ENCODE measurements around the gene LGALSL. TPM values are rescaled to one million over a fixed set of nuclear protein-coding genes. Genes with fewer than 3 reads are reported as not detected.

LGALSL gene
- total and polyA plus RNA-seq, 8 donors, result 33.5 to 116 (median 90.9) TPM

- TF ChIP-seq, protein P1, sequence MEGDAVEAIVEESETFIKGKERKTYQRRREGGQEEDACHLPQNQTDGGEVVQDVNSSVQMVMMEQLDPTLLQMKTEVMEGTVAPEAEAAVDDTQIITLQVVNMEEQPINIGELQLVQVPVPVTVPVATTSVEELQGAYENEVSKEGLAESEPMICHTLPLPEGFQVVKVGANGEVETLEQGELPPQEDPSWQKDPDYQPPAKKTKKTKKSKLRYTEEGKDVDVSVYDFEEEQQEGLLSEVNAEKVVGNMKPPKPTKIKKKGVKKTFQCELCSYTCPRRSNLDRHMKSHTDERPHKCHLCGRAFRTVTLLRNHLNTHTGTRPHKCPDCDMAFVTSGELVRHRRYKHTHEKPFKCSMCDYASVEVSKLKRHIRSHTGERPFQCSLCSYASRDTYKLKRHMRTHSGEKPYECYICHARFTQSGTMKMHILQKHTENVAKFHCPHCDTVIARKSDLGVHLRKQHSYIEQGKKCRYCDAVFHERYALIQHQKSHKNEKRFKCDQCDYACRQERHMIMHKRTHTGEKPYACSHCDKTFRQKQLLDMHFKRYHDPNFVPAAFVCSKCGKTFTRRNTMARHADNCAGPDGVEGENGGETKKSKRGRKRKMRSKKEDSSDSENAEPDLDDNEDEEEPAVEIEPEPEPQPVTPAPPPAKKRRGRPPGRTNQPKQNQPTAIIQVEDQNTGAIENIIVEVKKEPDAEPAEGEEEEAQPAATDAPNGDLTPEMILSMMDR (IDR thresholded peaks at IDR 0.05), result no peak
- no peak overlapping the region for H3K27ac ChIP-seq
- H3K9me3 ChIP-seq, result no peaks in the 10 kb centered on the region
- intact Hi-C loops (cut with DNase I), result no loop called here
- H3K4me1 ChIP-seq, result no peaks in the 10 kb centered on the region
- no peaks in the 10 kb centered on the region for H3K36me3 ChIP-seq
- H3K27me3 ChIP-seq, result no peaks in the 10 kb centered on the region
- ATAC-seq (no peak), DNase-seq (no peak)
- H3K4me3 ChIP-seq, result no peak overlapping the region
Observed at GRCh38 chr2:64501946-64502345, 48.0 kb downstream of the LGALSL start.

GRCh38 chr2:64502860-64503259 lies 48.9 kb downstream of the LGALSL start:
- Histone ChIP-seq H3K27me3 (no peaks in the 10 kb centered on the region), H3K4me3 (no peak overlapping the region), H3K36me3 (no peaks in the 10 kb centered on the region), H3K4me1 (no peaks in the 10 kb centered on the region), H3K27ac (no peak overlapping the region), H3K9me3 (no peaks in the 10 kb centered on the region)
- intact Hi-C loops (cut with DNase I), result no loop called here
- DNase-seq (no peak), ATAC-seq (no peak)
- TF ChIP-seq, protein P1 (IDR thresholded peaks at IDR 0.05), result no peak

GRCh38 chr2:64504774-64505720 lies 51.1 kb downstream of the LGALSL start:
- Histone ChIP-seq H3K27ac (no peak overlapping the region), H3K4me3 (no peak overlapping the region), H3K27me3 (no peaks in the 10 kb centered on the region), H3K36me3 (no peaks in the 10 kb centered on the region), H3K4me1 (no peaks in the 10 kb centered on the region), H3K9me3 (no peaks in the 10 kb centered on the region)
- TF ChIP-seq, protein P1 (IDR thresholded peaks at IDR 0.05), result no peak
- ATAC-seq, result peak; percentile 21
- intact Hi-C loops (cut with DNase I), result no loop called here
- DNase-seq, result no peak

- Histone ChIP-seq H3K4me1 (no peaks in the 10 kb centered on the region), H3K9me3 (no peaks in the 10 kb centered on the region), H3K4me3 (no peak overlapping the region), H3K36me3 (no peaks in the 10 kb centered on the region), H3K27ac (no peak overlapping the region), H3K27me3 (no peaks in the 10 kb centered on the region)
- intact Hi-C loops (cut with DNase I), result no loop called here
- TF ChIP-seq, protein P1 (IDR thresholded peaks at IDR 0.05), result no peak
- no peak for ATAC-seq
- no peak for DNase-seq
Observed at GRCh38 chr2:64506686-64507085, 52.7 kb downstream of the LGALSL start.

Other genes with a start within 250 kb of the LGALSL start
- gene AFTPH, start 70.2 kb downstream of the LGALSL start, total RNA-seq, result 10 to 100 TPM; 29.9 to 33.7 TPM
- 10 to 100 TPM; 50.2 to 66.4 (median 55.3) TPM for gene AFTPH, start 70.2 kb downstream of the LGALSL start, polyA plus RNA-seq (ENCODE audit: insufficient read length in 6 of 6)
- gene SERTAD2, start 199.8 kb downstream of the LGALSL start, total RNA-seq, result 10 to 100 TPM; 17.9 to 18.4 TPM
- 10 to 100 TPM; 25.8 to 28.0 (median 26.7) TPM for gene SERTAD2, start 199.8 kb downstream of the LGALSL start, polyA plus RNA-seq (ENCODE audit: insufficient read length in 6 of 6)

Measured in left lung (tissue), 10 donors.